Nephron progenitor cell (in vitro differentiated cells): ENCODE measurements around the gene PDE4D.
A peak's percentile ranks its signal among the peaks of the same experiment; 100 is the strongest.

ENCODE experiments used
- DNase-seq: peaks from one replicate; pipeline ENCODE4 v3.0.0; 2021
- H3K27ac Mint-ChIP-seq: 2 replicates; pipeline ENCODE4 v1.8.0; 2021; ENCODE audit warnings: mild to moderate bottlenecking, moderate library complexity, mixed read lengths
- H3K27me3 Mint-ChIP-seq: 2 replicates; pipeline ENCODE4 v1.8.0; 2021; ENCODE audit warnings: mild to moderate bottlenecking, low read depth, mixed read lengths; ENCODE audit not compliant: poor library complexity
- H3K36me3 Mint-ChIP-seq: 2 replicates; pipeline ENCODE4 v1.8.0; 2021; ENCODE audit warnings: low read depth, mixed read lengths
- H3K4me1 Mint-ChIP-seq: 2 replicates; pipeline ENCODE4 v1.8.0; 2021; ENCODE audit warnings: mixed read lengths
- H3K4me3 Mint-ChIP-seq: 2 replicates; pipeline ENCODE4 v1.8.0; 2021; ENCODE audit warnings: mild to moderate bottlenecking, moderate library complexity, mixed read lengths
- H3K9me3 Mint-ChIP-seq: 2 replicates; pipeline ENCODE4 v1.8.0; 2021; ENCODE audit warnings: mild to moderate bottlenecking, moderate library complexity, mixed read lengths
- TF ChIP-seq, protein P1 (sequence below): fragments of 200-600 bp; sonication (generic); IDR thresholded peaks from 2 replicates; pipeline ENCODE4 v1.5.0; 2021; ENCODE audit warnings: antibody characterized with exemption

The PDE4D gene

DNA sequence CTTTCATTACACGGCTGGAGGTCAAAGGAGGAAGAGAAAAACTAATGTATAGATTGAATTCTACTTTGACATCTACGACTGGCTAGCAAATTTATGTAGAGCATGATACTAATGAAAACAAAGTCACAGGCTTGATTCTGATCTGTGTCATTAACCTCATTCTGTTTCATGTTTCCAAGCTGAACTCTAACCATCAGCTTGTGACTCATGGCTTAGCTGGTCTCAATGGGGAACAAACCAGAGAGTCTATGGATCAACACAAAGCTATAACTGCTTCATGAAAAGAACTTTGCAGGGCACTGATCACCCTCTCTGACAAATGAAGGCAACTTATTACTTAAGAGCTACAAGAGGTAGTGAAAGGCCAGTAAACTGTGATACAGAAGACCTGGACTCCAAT lies 23.6 kb upstream of the PDE4D start:
- Mint-ChIP-seq H3K27ac (no peak overlapping the region), H3K4me3 (no peak overlapping the region), H3K4me1 (peaks cover 9% of the 10 kb centered on the region), H3K27me3 (peaks cover 5% of the 10 kb centered on the region), H3K9me3 (no peaks in the 10 kb centered on the region), H3K36me3 (no peaks in the 10 kb centered on the region)
- no peak for DNase-seq
- TF ChIP-seq, protein P1, sequence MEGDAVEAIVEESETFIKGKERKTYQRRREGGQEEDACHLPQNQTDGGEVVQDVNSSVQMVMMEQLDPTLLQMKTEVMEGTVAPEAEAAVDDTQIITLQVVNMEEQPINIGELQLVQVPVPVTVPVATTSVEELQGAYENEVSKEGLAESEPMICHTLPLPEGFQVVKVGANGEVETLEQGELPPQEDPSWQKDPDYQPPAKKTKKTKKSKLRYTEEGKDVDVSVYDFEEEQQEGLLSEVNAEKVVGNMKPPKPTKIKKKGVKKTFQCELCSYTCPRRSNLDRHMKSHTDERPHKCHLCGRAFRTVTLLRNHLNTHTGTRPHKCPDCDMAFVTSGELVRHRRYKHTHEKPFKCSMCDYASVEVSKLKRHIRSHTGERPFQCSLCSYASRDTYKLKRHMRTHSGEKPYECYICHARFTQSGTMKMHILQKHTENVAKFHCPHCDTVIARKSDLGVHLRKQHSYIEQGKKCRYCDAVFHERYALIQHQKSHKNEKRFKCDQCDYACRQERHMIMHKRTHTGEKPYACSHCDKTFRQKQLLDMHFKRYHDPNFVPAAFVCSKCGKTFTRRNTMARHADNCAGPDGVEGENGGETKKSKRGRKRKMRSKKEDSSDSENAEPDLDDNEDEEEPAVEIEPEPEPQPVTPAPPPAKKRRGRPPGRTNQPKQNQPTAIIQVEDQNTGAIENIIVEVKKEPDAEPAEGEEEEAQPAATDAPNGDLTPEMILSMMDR, result no peak

DNA sequence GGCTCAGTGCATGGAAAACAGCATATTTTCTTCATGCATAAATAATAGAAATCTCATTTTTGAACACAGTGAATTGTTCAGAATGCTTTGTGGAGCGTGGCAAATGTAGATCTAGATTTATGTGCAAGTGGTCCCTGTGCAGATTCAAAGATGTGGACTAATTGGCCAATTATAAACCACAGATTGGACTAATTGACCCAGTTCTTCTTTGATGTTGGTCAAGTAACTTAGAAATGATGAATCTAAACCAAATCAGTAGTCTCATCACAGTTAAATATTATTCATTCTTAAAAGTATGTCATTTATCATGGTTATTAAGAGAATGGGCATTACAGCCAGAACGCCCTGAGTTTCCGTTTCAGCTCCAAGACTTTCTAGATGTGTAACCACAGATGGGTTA lies 11.7 kb upstream of the PDE4D start:
- no peaks in the 10 kb centered on the region for H3K4me1 Mint-ChIP-seq
- DNase-seq, result no peak
- H3K36me3 Mint-ChIP-seq, result no peaks in the 10 kb centered on the region
- no peaks in the 10 kb centered on the region for H3K9me3 Mint-ChIP-seq
- no peak overlapping the region for H3K4me3 Mint-ChIP-seq
- H3K27ac Mint-ChIP-seq, result no peak overlapping the region
- peaks cover 8% of the 10 kb centered on the region for H3K27me3 Mint-ChIP-seq
- TF ChIP-seq, protein P1, result no peak

DNA sequence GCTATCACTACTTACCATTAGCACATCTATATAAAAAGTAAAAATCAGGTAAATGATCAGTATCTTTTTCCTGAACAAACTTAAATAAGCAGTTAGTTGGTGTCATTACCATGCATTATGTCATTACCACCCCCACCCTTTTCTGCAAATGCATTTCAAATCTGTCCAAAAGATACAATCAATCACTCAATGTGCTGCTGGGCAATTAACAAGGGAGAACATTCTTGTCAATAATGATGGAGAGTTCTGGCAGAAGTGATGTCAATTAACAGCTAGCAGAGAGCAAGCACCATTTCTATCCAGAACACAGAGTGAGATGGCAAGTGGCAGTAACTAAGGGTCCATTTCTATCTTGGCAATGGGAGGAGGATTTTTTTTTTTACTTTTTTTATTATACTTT lies 3.5 kb upstream of the PDE4D start:
- Mint-ChIP-seq H3K27ac (no peak overlapping the region), H3K4me3 (no peak overlapping the region), H3K9me3 (no peaks in the 10 kb centered on the region), H3K27me3 (peaks cover 64% of the 10 kb centered on the region), H3K4me1 (peaks cover 18% of the 10 kb centered on the region), H3K36me3 (no peaks in the 10 kb centered on the region)
- DNase-seq, result no peak
- TF ChIP-seq, protein P1, result no peak

DNA sequence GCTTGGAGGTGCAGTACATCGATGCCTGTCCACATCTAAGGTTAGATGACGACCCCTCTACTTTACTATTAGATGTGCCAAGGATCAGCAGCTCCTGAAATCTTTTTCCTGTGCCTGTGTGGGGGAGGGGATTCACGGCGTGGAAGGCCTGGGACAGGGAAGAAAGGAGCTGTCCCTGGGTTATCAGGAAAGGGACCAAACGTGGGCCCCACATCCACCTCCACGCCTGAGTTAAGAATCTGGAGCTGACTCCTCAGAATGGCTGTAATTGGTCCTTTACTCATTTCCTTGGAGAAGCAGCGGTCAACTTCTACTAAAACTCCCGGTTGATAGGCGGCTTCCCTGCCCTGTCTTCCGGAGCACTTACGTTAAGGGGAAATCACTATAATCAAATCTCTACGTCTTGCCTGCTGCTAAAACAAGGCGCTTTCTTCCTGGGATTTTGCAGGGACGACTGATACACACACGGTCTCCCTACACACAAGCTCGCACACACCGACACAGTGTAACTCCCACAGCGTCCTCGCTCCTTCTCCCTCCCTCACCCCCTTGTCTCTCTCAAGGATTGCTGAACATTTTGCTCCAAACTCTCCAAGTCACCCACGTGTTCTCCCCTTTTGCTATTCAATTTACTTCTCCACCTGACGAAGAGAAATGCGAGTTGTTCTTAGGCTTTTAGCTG lies 1.4 kb downstream of the PDE4D start:
- peak overlapping the region; percentile 69 for H3K4me3 Mint-ChIP-seq
- peaks cover 92% of the 10 kb centered on the region for H3K27me3 Mint-ChIP-seq
- TF ChIP-seq, protein P1, result no peak
- no peaks in the 10 kb centered on the region for H3K9me3 Mint-ChIP-seq
- H3K4me1 Mint-ChIP-seq, result peaks cover 22% of the 10 kb centered on the region
- H3K36me3 Mint-ChIP-seq, result no peaks in the 10 kb centered on the region
- DNase-seq, result peak; percentile 12
- no peak overlapping the region for H3K27ac Mint-ChIP-seq

DNA sequence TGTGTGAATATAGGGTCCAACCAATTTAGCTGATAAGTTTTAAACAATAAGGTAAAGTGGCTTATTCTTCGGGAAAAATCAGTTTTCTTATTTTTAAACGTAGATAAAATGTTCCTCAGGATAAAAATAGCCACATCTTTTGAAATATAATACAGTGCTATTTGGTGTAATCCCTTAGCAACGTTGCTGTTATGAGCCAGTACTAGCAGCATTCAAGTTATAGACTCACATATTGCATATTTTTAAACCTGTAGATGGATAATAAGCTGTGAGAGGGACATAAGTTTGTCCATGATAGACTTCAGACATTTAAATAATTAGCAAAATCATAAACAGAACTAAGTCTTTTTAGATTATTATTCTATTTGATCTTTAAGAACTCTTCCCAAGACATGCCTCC lies 6.3 kb downstream of the PDE4D start:
- H3K27ac Mint-ChIP-seq, result no peak overlapping the region
- peaks cover 7% of the 10 kb centered on the region for H3K4me1 Mint-ChIP-seq
- no peaks in the 10 kb centered on the region for H3K36me3 Mint-ChIP-seq
- no peak overlapping the region for H3K4me3 Mint-ChIP-seq
- TF ChIP-seq, protein P1, result no peak
- no peak for DNase-seq
- H3K27me3 Mint-ChIP-seq, result peaks cover 53% of the 10 kb centered on the region
- H3K9me3 Mint-ChIP-seq, result no peaks in the 10 kb centered on the region

DNA sequence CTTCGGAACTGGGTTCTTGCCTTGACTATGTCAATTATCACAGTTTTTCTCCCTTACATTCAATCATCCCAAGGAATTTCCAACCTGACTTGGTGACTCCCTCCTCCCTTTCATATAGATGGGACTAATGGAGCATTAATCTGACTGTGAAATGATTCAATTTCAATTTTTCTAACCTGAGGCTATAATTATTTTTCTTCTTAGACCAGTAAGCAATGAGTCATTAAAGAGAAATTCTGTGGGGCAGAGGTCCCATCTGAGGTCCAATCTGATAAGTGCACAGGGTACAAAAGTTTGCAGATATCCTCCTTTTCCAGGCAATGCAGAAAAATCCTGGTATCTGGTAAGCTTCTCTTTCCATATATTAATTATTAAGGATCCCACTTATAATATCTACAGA lies 18.9 kb downstream of the PDE4D start:
- H3K9me3 Mint-ChIP-seq, result no peaks in the 10 kb centered on the region
- no peak overlapping the region for H3K27ac Mint-ChIP-seq
- no peaks in the 10 kb centered on the region for H3K36me3 Mint-ChIP-seq
- no peaks in the 10 kb centered on the region for H3K27me3 Mint-ChIP-seq
- H3K4me1 Mint-ChIP-seq, result peaks cover 5% of the 10 kb centered on the region
- no peak for DNase-seq
- TF ChIP-seq, protein P1, result no peak
- no peak overlapping the region for H3K4me3 Mint-ChIP-seq
